NCI-H345 treated with DMSO at 0.1 percent for 48 hours (cell line): Measurements from ENCODE around the gene SYNDIG1L.

ENCODE experiments used
- DNase-seq: peaks from one replicate; lab custom pipeline; 2025; ENCODE audit not compliant: unreplicated experiment; lab: John Stamatoyannopoulos, UW

Gene SYNDIG1L

GRCh38 chr14:74429991-74430390, 4.0 kb upstream of the SYNDIG1L start:
- no peak for DNase-seq

GRCh38 chr14:74429221-74429691, 3.2 kb upstream of the SYNDIG1L start:
- no peak for DNase-seq

GRCh38 chr14:74427651-74428050, 1.6 kb upstream of the SYNDIG1L start:
- DNase-seq = no peak

GRCh38 chr14:74425525-74426201, 347 bp downstream of the SYNDIG1L start:
- DNase-seq = no peak

GRCh38 chr14:74424606-74425005, 1.4 kb downstream of the SYNDIG1L start:
- DNase-seq = no peak

GRCh38 chr14:74423246-74423645, 2.8 kb downstream of the SYNDIG1L start:
- no peak for DNase-seq

GRCh38 chr14:74421981-74422380, 4.0 kb downstream of the SYNDIG1L start:
- DNase-seq = no peak

- DNase-seq = no peak
Measured at GRCh38 chr14:74419086-74419485, 6.9 kb downstream of the SYNDIG1L start.

GRCh38 chr14:74418031-74418430, 8.0 kb downstream of the SYNDIG1L start:
- no peak for DNase-seq

GRCh38 chr14:74417611-74418010, 8.4 kb downstream of the SYNDIG1L start:
- no peak for DNase-seq

- no peak for DNase-seq
Measured at GRCh38 chr14:74417201-74417600, 8.8 kb downstream of the SYNDIG1L start.

- no peak for DNase-seq
Measured at GRCh38 chr14:74415115-74415437, 10.9 kb downstream of the SYNDIG1L start.

GRCh38 chr14:74414403-74415114, 11.5 kb downstream of the SYNDIG1L start:
- DNase-seq = no peak

GRCh38 chr14:74413627-74414026, 12.4 kb downstream of the SYNDIG1L start:
- DNase-seq = no peak

- no peak for DNase-seq
Measured at GRCh38 chr14:74412753-74413152, 13.3 kb downstream of the SYNDIG1L start.

- no peak for DNase-seq
Measured at GRCh38 chr14:74411671-74412070, 14.3 kb downstream of the SYNDIG1L start.

- no peak for DNase-seq
Measured at GRCh38 chr14:74409441-74409840, 16.6 kb downstream of the SYNDIG1L start.

- no peak for DNase-seq
Measured at GRCh38 chr14:74408870-74409269, 17.1 kb downstream of the SYNDIG1L start.

- DNase-seq = no peak
Measured at GRCh38 chr14:74407801-74408154, 18.2 kb downstream of the SYNDIG1L start.

GRCh38 chr14:74407021-74407800, 18.8 kb downstream of the SYNDIG1L start:
- DNase-seq = no peak

GRCh38 chr14:74405663-74406062, 20.3 kb downstream of the SYNDIG1L start:
- no peak for DNase-seq

GRCh38 chr14:74404435-74404834, 21.6 kb downstream of the SYNDIG1L start:
- no peak for DNase-seq
